ENCODE results near the gene TMEM132E.

The TMEM132E gene, protein sequence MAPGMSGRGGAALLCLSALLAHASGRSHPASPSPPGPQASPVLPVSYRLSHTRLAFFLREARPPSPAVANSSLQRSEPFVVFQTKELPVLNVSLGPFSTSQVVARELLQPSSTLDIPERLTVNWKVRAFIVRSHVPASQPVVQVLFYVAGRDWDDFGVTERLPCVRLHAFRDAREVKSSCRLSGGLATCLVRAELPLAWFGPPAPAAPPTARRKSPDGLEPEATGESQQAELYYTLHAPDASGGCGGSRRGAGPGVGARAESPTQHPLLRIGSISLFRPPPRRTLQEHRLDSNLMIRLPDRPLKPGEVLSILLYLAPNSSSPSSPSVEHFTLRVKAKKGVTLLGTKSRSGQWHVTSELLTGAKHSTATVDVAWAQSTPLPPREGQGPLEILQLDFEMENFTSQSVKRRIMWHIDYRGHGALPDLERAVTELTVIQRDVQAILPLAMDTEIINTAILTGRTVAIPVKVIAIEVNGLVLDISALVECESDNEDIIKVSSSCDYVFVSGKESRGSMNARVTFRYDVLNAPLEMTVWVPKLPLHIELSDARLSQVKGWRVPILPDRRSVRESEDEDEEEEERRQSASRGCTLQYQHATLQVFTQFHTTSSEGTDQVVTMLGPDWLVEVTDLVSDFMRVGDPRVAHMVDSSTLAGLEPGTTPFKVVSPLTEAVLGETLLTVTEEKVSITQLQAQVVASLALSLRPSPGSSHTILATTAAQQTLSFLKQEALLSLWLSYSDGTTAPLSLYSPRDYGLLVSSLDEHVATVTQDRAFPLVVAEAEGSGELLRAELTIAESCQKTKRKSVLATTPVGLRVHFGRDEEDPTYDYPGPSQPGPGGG (N-terminal part only)
- long read RNA-seq = 0 reads

DNA sequence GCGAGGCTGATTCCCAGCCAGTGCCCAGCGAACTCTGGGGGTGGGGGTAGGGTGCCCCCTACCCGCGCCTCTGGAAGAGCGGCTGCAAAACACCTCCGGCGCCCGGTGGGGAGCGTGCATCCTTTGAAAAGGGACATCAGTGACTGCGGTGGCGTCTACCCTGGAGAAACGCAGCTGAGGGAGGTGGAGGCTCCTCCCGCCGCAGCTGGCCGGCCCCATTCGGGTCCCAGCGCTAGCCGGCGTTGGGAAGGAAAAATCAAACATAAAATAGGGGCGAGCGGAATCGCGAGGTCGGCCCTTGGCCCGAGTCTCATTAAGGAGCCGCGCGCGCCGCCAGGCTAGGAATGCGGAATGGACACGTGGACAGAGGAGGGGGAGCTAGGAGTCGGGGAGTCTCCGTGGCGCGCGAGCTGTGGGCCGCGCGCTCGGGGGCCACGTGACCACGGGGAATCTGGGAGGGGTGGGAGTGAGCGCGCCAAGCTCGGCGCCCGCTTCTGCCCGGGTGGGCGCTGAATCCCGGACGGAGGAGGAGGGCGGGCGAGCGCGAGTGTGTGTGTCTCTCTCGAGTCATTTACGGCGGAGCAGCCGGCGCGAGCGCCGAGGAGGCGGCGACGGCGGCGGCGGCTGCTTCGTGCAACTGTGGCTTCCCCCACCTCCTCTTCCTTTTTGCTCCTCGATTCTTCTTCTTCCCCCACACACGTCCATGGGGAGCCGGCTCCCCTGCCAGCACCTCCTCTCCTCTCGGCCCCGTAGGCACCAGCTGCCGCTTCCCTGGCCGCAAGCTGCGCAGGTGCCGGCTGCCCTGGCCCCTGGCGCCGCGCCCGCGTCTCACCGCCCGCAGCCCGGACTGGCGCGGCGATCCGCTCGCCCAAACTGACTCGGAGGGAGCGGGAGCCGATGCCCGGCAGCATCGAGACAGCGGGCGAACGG lies at the start of gene TMEM132E:
Gene TMEM132E, plus strand, starts transcription at position 566 of the 930 bp plus-strand sequence. CDS start 1,495 bp downstream, outside the sequence.
- peak within 1 kb of the TSS; percentile 30 for H3K4me3 ChIP-seq (replicated peaks; ENCODE audit: insufficient read depth, low read length)
- TF ChIP-seq GABPA (IDR thresholded peaks at IDR 0.05; ENCODE audit: low read depth) (no peak), POLR2AphosphoS5 (IDR thresholded peaks at IDR 0.05; ENCODE audit: low read depth) (no peak), SPI1 (IDR thresholded peaks at IDR 0.05; ENCODE audit: borderline replicate concordance, low read depth) (no peak)
- TF ChIP-seq, protein P1, sequence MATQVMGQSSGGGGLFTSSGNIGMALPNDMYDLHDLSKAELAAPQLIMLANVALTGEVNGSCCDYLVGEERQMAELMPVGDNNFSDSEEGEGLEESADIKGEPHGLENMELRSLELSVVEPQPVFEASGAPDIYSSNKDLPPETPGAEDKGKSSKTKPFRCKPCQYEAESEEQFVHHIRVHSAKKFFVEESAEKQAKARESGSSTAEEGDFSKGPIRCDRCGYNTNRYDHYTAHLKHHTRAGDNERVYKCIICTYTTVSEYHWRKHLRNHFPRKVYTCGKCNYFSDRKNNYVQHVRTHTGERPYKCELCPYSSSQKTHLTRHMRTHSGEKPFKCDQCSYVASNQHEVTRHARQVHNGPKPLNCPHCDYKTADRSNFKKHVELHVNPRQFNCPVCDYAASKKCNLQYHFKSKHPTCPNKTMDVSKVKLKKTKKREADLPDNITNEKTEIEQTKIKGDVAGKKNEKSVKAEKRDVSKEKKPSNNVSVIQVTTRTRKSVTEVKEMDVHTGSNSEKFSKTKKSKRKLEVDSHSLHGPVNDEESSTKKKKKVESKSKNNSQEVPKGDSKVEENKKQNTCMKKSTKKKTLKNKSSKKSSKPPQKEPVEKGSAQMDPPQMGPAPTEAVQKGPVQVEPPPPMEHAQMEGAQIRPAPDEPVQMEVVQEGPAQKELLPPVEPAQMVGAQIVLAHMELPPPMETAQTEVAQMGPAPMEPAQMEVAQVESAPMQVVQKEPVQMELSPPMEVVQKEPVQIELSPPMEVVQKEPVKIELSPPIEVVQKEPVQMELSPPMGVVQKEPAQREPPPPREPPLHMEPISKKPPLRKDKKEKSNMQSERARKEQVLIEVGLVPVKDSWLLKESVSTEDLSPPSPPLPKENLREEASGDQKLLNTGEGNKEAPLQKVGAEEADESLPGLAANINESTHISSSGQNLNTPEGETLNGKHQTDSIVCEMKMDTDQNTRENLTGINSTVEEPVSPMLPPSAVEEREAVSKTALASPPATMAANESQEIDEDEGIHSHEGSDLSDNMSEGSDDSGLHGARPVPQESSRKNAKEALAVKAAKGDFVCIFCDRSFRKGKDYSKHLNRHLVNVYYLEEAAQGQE (IDR thresholded peaks at IDR 0.05; ENCODE audit: insufficient replicate concordance, low read depth) = no peak
- TF ChIP-seq, protein P2, sequence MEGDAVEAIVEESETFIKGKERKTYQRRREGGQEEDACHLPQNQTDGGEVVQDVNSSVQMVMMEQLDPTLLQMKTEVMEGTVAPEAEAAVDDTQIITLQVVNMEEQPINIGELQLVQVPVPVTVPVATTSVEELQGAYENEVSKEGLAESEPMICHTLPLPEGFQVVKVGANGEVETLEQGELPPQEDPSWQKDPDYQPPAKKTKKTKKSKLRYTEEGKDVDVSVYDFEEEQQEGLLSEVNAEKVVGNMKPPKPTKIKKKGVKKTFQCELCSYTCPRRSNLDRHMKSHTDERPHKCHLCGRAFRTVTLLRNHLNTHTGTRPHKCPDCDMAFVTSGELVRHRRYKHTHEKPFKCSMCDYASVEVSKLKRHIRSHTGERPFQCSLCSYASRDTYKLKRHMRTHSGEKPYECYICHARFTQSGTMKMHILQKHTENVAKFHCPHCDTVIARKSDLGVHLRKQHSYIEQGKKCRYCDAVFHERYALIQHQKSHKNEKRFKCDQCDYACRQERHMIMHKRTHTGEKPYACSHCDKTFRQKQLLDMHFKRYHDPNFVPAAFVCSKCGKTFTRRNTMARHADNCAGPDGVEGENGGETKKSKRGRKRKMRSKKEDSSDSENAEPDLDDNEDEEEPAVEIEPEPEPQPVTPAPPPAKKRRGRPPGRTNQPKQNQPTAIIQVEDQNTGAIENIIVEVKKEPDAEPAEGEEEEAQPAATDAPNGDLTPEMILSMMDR (IDR thresholded peaks at IDR 0.05; ENCODE audit: insufficient read depth, low read length) = no peak
- peak in 1 of 2 experiments; percentile 5 for DNase-seq (ENCODE audit: low read depth in 1 of 2, low spot score in 1 of 2)
- peaks cover 71% of the 10 kb centered on the region for H3K27me3 ChIP-seq (ENCODE audit: insufficient read depth, poor library complexity, severe bottlenecking)
- H3K27ac ChIP-seq (replicated peaks) = no peak within 1 kb of the TSS

DNA sequence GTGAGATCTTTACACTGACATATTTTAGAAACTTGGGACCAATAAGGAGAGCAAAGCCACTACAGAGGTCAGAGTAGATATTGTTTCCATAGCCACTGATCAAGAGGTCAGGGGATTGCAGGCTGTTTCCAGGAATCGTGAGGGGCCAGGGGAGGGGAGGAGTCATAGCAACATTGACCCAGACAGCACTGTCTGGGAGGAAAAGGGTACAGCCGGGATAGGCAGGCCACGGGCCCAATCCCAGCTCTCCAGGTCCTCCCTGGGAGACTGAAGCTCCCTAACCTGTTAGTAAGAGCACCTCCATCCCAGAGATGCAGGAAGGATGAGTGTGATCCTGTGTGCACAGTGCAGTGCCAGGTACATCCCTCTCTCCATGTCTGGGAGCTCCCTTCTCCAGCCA lies 48.5 kb upstream of the TMEM132E start:
- H3K27ac ChIP-seq (replicated peaks) = no peak overlapping the region
- H3K27me3 ChIP-seq (ENCODE audit: insufficient read depth, poor library complexity, severe bottlenecking) = peaks cover 4% of the 10 kb centered on the region
- no peak overlapping the region for H3K4me3 ChIP-seq (replicated peaks; ENCODE audit: insufficient read depth, low read length)
- no peak for TF ChIP-seq GABPA (IDR thresholded peaks at IDR 0.05; ENCODE audit: low read depth)
- TF ChIP-seq, protein P1 (IDR thresholded peaks at IDR 0.05; ENCODE audit: insufficient replicate concordance, low read depth) = no peak
- no peak for TF ChIP-seq POLR2AphosphoS5 (IDR thresholded peaks at IDR 0.05; ENCODE audit: low read depth)
- TF ChIP-seq SPI1 (IDR thresholded peaks at IDR 0.05; ENCODE audit: borderline replicate concordance, low read depth) = no peak
- TF ChIP-seq, protein P2 (IDR thresholded peaks at IDR 0.05; ENCODE audit: insufficient read depth, low read length) = no peak
- DNase-seq (ENCODE audit: low read depth in 1 of 2, low spot score in 1 of 2) = no peak

DNA sequence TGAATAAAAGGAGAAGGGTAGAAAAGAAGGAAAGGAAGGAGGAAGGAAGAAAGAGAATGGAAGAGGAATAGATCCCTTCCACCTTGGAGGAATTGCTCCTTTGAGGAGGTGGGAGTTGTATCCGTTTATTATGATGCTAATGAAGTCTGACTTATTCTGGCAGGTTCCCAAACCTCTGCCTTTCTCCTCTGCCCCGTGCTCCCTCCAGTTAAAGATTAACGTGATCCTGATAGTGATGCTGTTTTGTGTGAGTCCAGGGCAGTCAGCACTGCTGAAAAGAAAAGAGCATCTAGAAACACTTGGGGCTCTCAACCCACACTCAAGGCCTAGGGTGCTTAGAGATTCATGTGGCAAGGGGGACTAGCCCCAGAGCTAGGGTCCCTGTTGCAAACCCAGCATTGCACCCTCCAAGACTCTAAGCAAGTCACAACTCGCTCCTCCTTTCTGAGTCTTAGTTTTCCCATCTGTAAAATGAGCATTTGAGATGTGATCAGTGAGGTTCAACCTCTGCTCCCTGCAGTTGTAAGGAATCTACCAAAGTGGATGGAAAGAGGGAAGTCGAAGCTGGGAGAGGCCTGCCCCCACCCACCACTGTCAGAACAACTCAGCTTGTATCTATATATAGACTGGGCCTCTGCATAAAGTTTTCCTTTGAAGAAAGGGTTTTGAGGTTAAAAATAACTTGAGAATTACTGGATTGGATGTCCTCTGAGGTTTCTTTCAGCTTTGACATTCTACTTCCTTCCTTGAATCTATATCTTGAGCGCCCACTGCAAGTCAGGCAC lies 46.9 kb upstream of the TMEM132E start:
- TF ChIP-seq, protein P2 (IDR thresholded peaks at IDR 0.05; ENCODE audit: insufficient read depth, low read length) = no peak
- TF ChIP-seq, protein P1 (IDR thresholded peaks at IDR 0.05; ENCODE audit: insufficient replicate concordance, low read depth) = no peak
- TF ChIP-seq GABPA (IDR thresholded peaks at IDR 0.05; ENCODE audit: low read depth) (no peak), POLR2AphosphoS5 (IDR thresholded peaks at IDR 0.05; ENCODE audit: low read depth) (no peak), SPI1 (IDR thresholded peaks at IDR 0.05; ENCODE audit: borderline replicate concordance, low read depth) (no peak)
- Histone ChIP-seq H3K27me3 (ENCODE audit: insufficient read depth, poor library complexity, severe bottlenecking) (peaks cover 4% of the 10 kb centered on the region), H3K27ac (replicated peaks) (no peak overlapping the region), H3K4me3 (replicated peaks; ENCODE audit: insufficient read depth, low read length) (no peak overlapping the region)
- no peak for DNase-seq (ENCODE audit: low read depth in 1 of 2, low spot score in 1 of 2)

Data from HL-60 (cell line).